OCI-LY1 (cell line): ENCODE data around the gene ATP1B1.

Source experiments
- CTCF ChIP-seq: fragments of 200-600 bp; sonication (generic), shearing (Covaris generic); IDR thresholded peaks from 2 replicates; pipeline ENCODE4 v1.5.1; 2017; ENCODE audit warnings: mild to moderate bottlenecking, antibody characterized with exemption, low read length, moderate library complexity, mixed read lengths
- EZH2 ChIP-seq: fragments of 200-600 bp; sonication (generic), shearing (Covaris generic); IDR thresholded peaks from 2 replicates; pipeline ENCODE4 v1.8.0; 2017; ENCODE audit warnings: borderline replicate concordance, mixed run types, mild to moderate bottlenecking, antibody characterized with exemption, low read length, moderate library complexity, mixed read lengths

- TF ChIP-seq CTCF, result no peak
- no peak for TF ChIP-seq EZH2
Measured at GRCh38 chr1:169155675-169156074, 49.2 kb downstream of the ATP1B1 start.
